Dendritic cell treated with granulocyte-macrophage colony-stimulating factor and Interleukin-4, amounts not matched to agents 40 ng/mL and 50 ng/mL, for 4 days (primary cell): ENCODE data around the gene XIST.
"Not testable (repeated sequence)": the region's sequence is repeated elsewhere in the genome, so short reads cannot be mapped to it uniquely, and the experiment has no call there.

Experiments
- H3K27ac Mint-ChIP-seq: one replicate; pipeline ENCODE4 v1.8.0; 2022; ENCODE audit warnings: mild to moderate bottlenecking, mixed read lengths
- H3K27me3 Mint-ChIP-seq: one replicate; pipeline ENCODE4 v1.8.0; 2022; ENCODE audit warnings: mild to moderate bottlenecking, mixed read lengths
- H3K36me3 Mint-ChIP-seq: one replicate; pipeline ENCODE4 v1.8.0; 2022; ENCODE audit warnings: low read depth, mixed read lengths
- H3K4me1 Mint-ChIP-seq: one replicate; pipeline ENCODE4 v1.8.0; 2022; ENCODE audit warnings: low read depth, mixed read lengths
- H3K4me3 Mint-ChIP-seq: one replicate; pipeline ENCODE4 v1.8.0; 2022; ENCODE audit warnings: mild to moderate bottlenecking, moderate library complexity, mixed read lengths
- H3K9me3 Mint-ChIP-seq: one replicate; pipeline ENCODE4 v1.8.0; 2022; ENCODE audit warnings: mixed read lengths
- intact Hi-C: fragments of 100-400 bp; cut with micrococcal nuclease; formaldehyde crosslinking; loops from one replicate; pipeline ENCODE4 v1.15.0; 2022

Gene XIST

DNA sequence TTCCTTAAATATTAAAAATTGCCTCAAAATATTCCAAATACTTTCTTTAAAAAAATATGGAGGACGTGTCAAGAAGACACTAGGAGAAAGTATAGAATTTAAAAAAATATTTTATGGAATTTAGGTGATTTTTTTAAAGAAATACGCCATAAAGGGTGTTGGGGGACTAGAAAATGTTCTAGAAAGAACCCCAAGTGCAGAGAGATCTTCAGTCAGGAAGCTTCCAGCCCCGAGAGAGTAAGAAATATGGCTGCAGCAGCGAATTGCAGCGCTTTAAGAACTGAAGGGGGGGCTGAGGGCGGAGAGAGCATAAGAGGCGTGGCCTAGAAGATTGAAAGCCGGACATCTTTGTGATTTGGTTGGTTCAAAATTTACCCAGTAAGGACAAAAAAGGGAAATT lies at the start of gene XIST:
Gene XIST, minus strand, starts transcription at position 248 of the 400 bp plus-strand sequence.
- Mint-ChIP-seq H3K9me3 (no peaks in the 10 kb centered on the region), H3K36me3 (no peaks in the 10 kb centered on the region), H3K4me3 (no peak within 1 kb of the TSS), H3K27ac (no peak within 1 kb of the TSS), H3K4me1 (no peaks in the 10 kb centered on the region), H3K27me3 (no peaks in the 10 kb centered on the region)
- intact Hi-C loops: no loop called here

DNA sequence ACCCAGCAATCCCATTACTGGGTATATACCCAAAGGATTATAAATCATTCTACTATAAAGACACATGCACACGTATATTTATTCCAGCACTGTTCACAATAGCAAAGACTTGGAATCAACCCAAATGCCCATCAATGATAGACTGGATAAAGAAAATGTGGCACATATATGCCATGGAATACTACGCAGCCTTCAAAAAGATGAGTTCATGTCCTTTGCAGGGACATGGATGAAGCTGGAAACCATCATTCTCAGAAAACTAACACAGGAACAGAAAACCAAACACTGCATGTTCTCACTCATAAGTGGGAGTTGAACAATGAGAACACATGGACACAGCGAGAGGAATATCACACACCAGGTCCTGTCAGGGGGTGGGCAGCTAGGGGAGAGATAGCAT lies 45.8 kb upstream of the XIST start:
- H3K36me3 Mint-ChIP-seq, H3K4me3 Mint-ChIP-seq, H3K9me3 Mint-ChIP-seq, intact Hi-C loops, H3K27ac Mint-ChIP-seq, H3K4me1 Mint-ChIP-seq, H3K27me3 Mint-ChIP-seq: not testable (repeated sequence)

DNA sequence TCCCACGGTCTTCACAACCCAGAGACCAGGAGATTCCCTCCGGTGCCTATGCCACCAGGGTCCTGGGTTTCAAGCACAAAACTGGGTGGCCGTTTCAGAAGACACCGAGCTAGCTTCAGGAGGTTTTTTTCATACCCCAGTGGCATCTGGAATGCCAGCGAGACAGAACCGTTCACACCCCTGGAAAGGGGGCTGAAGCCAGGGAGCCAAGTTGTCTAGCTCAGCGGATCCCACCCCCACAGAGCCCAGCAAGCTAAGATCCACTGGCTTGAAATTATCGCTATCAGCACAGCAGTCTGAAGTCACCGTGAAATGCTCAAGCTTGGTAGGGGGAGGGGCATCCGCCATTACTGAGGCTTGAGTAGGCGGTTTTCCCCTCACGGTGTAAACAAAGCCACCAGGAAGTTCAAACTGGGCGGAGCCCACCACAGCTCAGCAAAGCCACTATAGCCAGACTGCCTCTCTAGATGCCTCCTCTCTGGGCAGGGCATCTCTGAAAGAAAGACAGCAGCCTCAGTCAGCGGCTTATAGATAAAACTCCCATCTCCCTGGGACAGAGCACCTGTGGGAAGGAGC lies 40.1 kb upstream of the XIST start:
- H3K27ac Mint-ChIP-seq, H3K4me1 Mint-ChIP-seq: not testable (repeated sequence)

DNA sequence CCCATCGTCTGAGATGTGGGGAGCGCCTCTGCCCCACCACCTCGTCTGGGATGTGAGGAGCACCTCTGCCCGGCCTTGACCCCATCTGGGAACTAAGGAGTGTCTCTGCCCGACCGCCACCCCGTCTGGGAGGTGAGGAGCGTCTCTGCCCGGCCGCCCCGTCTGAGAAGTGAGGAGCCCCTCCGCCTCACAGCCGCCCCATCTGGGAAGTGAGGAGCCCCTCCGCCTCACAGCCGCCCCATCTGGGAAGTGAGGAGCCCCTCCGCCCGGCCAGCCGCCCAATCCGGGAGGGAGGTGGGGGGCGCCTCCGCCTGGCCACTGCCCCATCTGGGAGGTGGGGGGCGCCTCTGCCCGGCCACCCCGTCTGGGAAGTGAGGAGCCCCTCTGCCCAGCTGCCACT lies 29.7 kb upstream of the XIST start:
- H3K36me3 Mint-ChIP-seq, H3K4me3 Mint-ChIP-seq, H3K27ac Mint-ChIP-seq, H3K4me1 Mint-ChIP-seq, intact Hi-C loops, H3K27me3 Mint-ChIP-seq: not testable (repeated sequence)
- peaks cover 23% of the 10 kb centered on the region for H3K9me3 Mint-ChIP-seq

More for the DNA sequence above, 40.1 kb upstream of the XIST start:
- H3K9me3 Mint-ChIP-seq, H3K4me3 Mint-ChIP-seq, intact Hi-C loops, H3K27me3 Mint-ChIP-seq, H3K36me3 Mint-ChIP-seq: not testable (repeated sequence)

DNA sequence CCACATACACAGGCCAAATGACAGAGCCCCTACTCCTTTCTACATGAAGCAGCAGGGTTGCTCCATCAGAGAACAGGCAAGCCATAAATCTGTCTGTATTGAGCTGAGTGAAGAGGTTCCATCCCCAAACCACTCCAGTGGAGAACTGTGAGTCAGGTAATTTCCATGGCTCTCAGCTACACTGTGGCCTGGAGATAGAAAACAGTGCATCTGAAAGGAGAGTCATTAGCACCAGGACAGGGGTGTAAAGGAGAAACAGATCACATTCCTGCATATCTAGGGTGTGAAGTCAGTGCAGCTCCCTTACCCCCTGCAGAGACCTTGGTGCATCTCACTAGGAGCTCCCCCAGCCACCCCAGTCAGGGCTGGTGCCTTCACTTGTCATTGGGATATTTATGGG lies 25.2 kb upstream of the XIST start:
- intact Hi-C loops: no loop called here

DNA sequence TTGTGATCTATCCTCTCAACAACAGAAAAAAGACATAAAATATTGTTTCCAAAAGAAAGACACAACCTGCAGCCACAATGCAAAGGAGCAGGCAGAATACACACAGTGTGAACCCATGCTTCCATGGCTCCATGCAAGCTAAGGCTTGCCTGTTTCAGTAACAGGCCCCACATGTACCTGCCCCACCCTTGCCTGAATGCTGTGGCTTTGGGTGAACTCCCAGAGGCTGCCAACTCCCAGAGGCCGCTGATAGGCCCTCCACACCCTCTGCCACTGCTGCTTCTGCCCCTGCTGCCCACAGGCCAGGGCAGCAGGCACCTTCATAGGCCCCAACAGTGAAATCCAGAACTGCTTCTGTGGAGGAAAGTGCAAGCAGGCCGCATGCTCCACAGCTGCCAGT lies 24.4 kb upstream of the XIST start:
- H3K36me3 Mint-ChIP-seq: no peaks in the 10 kb centered on the region
- H3K4me3 Mint-ChIP-seq: no peak overlapping the region
- intact Hi-C loops: no loop called here
- no peaks in the 10 kb centered on the region for H3K4me1 Mint-ChIP-seq
- no peaks in the 10 kb centered on the region for H3K27me3 Mint-ChIP-seq
- peaks cover 23% of the 10 kb centered on the region for H3K9me3 Mint-ChIP-seq
- H3K27ac Mint-ChIP-seq: no peak overlapping the region

More for the DNA sequence above, 25.2 kb upstream of the XIST start:
- Mint-ChIP-seq H3K36me3 (no peaks in the 10 kb centered on the region), H3K27ac (no peak overlapping the region), H3K4me3 (no peak overlapping the region), H3K27me3 (no peaks in the 10 kb centered on the region), H3K4me1 (no peaks in the 10 kb centered on the region), H3K9me3 (peaks cover 23% of the 10 kb centered on the region)

DNA sequence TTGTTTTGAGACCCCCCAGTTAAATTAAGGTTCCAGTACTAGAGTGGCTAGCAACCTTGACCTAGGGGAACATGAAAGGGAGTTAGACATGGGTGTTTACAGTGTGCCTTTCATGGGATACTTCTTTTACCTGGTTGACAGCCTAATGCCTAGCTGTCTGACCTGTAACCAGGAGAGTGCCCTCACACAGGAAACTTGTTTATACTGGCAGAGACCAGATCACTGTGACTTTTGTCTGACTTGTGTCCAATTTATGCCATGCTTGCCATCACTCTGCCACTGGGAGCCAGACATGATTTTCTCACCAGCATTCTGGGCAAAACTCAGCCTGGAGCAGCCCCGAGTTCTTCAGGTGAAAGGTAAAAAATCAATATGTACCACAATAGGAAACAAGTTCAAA lies 16.4 kb upstream of the XIST start:
- Mint-ChIP-seq H3K9me3 (no peaks in the 10 kb centered on the region), H3K4me1 (no peaks in the 10 kb centered on the region), H3K27ac (no peak overlapping the region), H3K4me3 (no peak overlapping the region), H3K27me3 (no peaks in the 10 kb centered on the region), H3K36me3 (no peaks in the 10 kb centered on the region)
- intact Hi-C loops: no loop called here

DNA sequence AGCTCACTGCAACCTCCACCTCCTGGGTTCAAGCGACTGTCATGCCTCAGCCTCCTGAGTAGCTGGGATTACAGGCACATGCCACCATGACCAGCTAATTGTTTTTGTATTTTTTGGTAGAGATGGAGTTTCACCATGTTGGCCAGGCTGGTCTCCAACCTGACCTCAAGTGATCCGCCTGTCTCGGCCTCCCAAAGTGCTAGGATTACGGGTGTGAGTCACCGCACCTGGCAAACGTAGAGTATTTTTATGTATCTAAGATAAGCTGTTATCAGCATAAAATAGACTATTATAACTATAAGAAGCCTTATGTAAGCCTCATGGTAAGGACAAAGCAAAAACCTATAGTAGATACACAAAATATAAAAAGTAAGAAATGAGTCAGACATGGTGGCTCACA lies 14.6 kb upstream of the XIST start:
- intact Hi-C loops: no loop called here
- Mint-ChIP-seq H3K36me3 (no peaks in the 10 kb centered on the region), H3K9me3 (no peaks in the 10 kb centered on the region), H3K4me1 (no peaks in the 10 kb centered on the region), H3K27me3 (no peaks in the 10 kb centered on the region), H3K27ac (no peak overlapping the region), H3K4me3 (no peak overlapping the region)

DNA sequence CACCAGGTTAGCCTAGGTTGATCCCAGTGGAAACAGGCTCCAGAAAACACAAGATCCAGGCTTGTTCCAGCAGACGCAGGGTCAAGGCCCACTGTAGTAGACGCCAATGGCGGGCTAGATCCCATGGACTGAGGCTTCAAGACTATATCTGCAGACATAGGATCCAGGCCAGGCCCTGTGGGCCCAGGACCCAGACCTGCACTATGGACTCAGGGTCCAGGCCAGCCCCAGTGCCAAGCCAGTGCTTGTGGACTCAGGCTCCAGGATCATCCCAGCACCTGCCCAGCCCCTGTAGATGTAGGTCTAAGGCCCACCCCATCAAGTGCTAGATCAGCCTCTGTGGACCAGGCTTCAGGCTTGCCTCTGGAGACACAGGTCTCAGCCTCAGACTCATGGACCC lies 11.3 kb upstream of the XIST start:
- no peak overlapping the region for H3K4me3 Mint-ChIP-seq

DNA sequence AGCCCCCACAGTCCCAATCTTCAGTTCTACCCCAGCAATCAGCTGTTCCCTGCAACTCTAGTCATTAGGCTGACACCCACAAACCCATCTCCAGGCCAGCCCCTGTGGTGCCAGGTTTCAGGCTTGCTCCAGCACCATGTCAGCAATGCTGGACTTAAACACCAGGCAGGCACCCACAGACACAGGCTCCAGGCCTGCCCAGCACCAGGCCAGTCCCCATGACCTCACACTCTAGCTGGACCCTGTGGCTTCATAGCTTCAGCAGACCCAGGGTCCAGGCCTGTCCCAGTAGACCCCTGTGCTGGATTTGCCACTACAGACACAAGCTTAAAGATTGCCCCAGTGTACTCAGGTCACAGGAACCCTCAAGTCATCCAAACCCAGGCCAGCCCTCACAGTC lies 10.8 kb upstream of the XIST start:
- Mint-ChIP-seq H3K36me3 (no peaks in the 10 kb centered on the region), H3K4me3 (no peak overlapping the region), H3K27ac (no peak overlapping the region), H3K9me3 (peaks cover 7% of the 10 kb centered on the region), H3K27me3 (no peaks in the 10 kb centered on the region), H3K4me1 (no peaks in the 10 kb centered on the region)
- intact Hi-C loops: no loop called here

More for the DNA sequence above, 11.3 kb upstream of the XIST start:
- Mint-ChIP-seq H3K27ac (no peak overlapping the region), H3K27me3 (no peaks in the 10 kb centered on the region), H3K36me3 (no peaks in the 10 kb centered on the region), H3K4me1 (no peaks in the 10 kb centered on the region), H3K9me3 (peaks cover 7% of the 10 kb centered on the region)
- intact Hi-C loops: no loop called here

DNA sequence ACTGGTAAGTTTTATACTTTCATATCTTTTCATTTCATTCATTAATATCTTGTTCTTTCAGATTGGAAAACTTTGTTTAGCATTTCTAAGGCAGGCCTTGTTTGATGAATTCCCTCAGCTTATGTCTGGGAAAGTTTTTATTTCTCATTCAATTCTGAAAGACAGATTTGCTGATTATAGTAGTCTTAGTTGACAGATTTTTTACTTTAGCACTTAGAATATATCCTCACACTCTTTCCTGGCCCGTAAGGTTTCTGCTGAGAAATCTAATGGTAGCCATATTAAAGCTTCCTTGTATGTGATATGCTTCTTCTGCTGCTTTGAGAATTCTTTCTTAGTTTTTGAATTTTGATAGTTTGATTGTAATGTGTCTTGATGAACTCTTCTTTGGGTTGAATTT lies 7.1 kb upstream of the XIST start:
- H3K36me3 Mint-ChIP-seq: no peaks in the 10 kb centered on the region
- no peak overlapping the region for H3K27ac Mint-ChIP-seq
- H3K4me3 Mint-ChIP-seq: no peak overlapping the region
- H3K4me1 Mint-ChIP-seq: no peaks in the 10 kb centered on the region
- H3K9me3 Mint-ChIP-seq: peaks cover 7% of the 10 kb centered on the region
- intact Hi-C loops: loop anchor here (5.0 kb wide), 2 partner anchors 483 to 693 kb away; no protein-coding TSS in a partner anchor
- no peaks in the 10 kb centered on the region for H3K27me3 Mint-ChIP-seq

DNA sequence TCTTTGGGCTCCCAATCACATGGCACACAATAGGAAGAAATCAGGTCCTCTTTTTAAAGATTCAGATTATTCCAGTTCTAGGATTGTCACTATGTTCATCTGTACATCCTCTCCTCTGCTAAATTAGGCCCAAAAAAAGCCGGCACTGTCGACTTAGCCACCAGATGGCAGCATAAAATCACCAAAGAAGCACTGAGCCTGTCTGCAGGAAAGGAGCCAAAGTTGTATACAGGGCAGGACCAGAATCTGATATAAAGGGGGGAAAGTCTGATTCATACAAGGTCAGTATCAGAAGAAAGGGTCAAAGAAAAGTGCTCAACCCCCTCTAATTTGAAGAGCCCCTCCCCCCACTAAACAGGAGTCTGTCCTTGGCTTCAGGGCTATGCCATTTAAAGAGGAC lies 3.0 kb upstream of the XIST start:
- Mint-ChIP-seq H3K4me3 (no peak overlapping the region), H3K9me3 (peaks cover 7% of the 10 kb centered on the region), H3K27me3 (no peaks in the 10 kb centered on the region), H3K36me3 (no peaks in the 10 kb centered on the region), H3K4me1 (no peaks in the 10 kb centered on the region), H3K27ac (no peak overlapping the region)
- intact Hi-C loops: loop anchor here (1.0 to 5.0 kb wide), 3 partner anchors 160 to 697 kb away; no protein-coding TSS in a partner anchor

DNA sequence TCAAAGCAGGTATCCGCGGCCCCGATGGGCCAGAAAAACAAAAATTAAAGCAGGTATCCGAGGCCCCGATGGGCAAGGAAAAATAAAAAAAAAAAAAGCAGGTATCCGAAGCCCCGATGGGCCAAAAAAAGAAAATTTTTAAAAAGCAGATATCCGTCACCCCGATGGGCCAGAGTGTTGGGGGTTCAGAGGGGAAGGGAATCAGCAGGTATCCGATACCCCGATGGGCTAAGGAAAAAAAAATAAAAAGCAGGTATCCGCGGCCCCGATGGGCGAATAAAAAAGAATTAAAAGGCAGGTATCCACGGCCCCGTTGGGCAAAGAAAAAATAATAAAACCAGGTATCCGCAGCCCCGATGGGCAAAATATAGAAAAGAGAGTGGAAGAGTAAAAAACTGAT lies 492 bp downstream of the XIST start:
- Mint-ChIP-seq H3K27ac (no peak overlapping the region), H3K9me3 (no peaks in the 10 kb centered on the region), H3K36me3 (no peaks in the 10 kb centered on the region), H3K4me3 (no peak overlapping the region), H3K4me1 (no peaks in the 10 kb centered on the region), H3K27me3 (no peaks in the 10 kb centered on the region)
- intact Hi-C loops: no loop called here

DNA sequence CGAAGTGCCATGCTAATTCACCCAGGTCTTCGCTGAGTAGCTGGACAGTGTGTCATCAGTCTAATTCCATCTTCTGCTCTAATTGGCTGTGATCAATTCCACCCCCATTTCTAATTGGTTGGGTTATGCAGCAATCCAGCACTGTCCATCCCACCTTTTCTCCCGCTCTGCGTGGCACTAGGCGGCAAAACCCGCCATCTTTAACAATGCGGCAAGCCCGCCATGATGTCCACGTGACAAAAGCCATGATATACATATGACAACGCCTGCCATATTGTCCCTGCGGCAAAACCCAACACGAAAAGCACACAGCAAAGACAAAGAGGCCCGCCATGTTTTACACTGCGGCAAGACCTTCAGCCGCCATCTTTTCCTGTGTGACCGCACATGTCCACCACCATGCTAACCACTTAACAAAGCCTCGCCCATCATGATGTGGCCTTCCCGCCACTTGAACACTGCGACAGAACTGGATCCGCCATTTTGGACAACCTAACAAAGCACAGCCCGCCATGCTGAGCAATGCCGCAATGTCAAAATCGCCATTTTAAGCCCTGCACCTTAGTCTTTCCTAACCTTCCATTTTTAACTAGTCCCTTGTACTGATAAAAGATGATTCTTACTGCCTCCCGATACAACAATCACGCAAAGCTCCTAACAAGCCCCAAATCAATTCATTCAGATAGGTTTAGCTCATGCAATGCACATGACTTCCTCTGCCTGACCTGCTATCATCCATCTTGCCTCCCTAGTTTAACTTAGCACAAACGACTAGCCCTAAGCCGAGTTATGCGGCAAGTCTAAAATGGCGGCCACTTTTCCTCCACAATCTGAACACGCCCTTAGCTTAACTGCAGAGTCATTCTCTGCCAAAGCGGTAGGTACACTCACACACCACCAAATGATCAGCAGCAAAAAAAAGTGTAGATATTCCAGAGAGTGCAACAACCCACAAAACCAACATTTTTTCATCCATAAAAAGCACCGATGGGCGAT lies 1.2 kb downstream of the XIST start:
- Mint-ChIP-seq H3K27me3 (no peaks in the 10 kb centered on the region), H3K36me3 (no peaks in the 10 kb centered on the region), H3K27ac (no peak overlapping the region), H3K4me1 (no peaks in the 10 kb centered on the region), H3K9me3 (no peaks in the 10 kb centered on the region), H3K4me3 (no peak overlapping the region)
- intact Hi-C loops: no loop called here
